B cell (primary cell): Measurements from ENCODE around the gene SHMT2.

ENCODE experiments used
- CTCF ChIP-seq: fragments of 200-600 bp; IDR thresholded peaks from one replicate; pipeline ENCODE4 v1.8.0; 2022; ENCODE audit warnings: antibody characterized with exemption, mild to moderate bottlenecking
- EZH2 ChIP-seq: IDR thresholded peaks from 2 replicates; pipeline ENCODE4 v1.6.1; 2012; ENCODE audit warnings: borderline replicate concordance, low read depth, mild to moderate bottlenecking, moderate library complexity, low read length; ENCODE audit not compliant: insufficient read depth, poor library complexity, severe bottlenecking

- no peak for TF ChIP-seq CTCF
- TF ChIP-seq EZH2 = no peak
Measured at GRCh38 chr12:57230381-57231155, 1.1 kb downstream of the SHMT2 start.
